Measurements from ENCODE around the gene STK24. TPM values are rescaled to one million over a fixed set of nuclear protein-coding genes. Genes with fewer than 3 reads are reported as not detected.

STK24 gene
- total and polyA plus RNA-seq, 2 of the 4 experiments (the other 2 are of a cell fraction), result 29.2 to 43.4 TPM

DNA sequence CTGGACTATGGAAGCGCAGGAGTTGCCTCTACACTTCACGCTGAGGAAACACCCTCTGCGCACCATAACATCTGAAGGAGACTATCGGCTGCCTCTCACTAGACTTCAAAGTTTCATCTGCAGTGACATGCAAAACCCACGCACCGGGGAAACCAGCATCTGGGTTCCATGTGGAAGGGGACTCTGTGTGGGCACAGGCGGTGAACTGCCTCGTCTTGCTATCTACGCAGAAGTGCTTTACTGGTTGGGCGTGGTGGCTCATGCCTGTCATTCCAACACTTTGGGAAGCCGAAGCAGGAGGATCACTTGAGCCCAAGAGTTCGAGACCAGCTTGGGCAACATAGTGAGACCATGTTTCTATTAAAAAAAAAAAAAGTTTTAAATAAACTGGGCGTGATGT is 116.4 kb downstream of the STK24 start:
- Histone ChIP-seq H3K56ac (ENCODE audit: extremely low read depth, insufficient read depth, low read length) (no peak overlapping the region), H4K5ac (ENCODE audit: low read depth, low read length) (no peak overlapping the region), H3K14ac (replicated peaks; ENCODE audit: low read depth, low read length) (no peak overlapping the region), H3K23ac (ENCODE audit: low read depth, low read length) (no peak overlapping the region), H3K9me3 (ENCODE audit: control insufficient read depth, insufficient read depth, low read length) (no peaks in the 10 kb centered on the region), H2BK120ac (ENCODE audit: low read depth, low read length) (no peak overlapping the region), H3K36me3 (ENCODE audit: control insufficient read depth, insufficient read depth, low read length) (peaks cover 59% of the 10 kb centered on the region), H3K9ac (ENCODE audit: low read depth, low read length) (no peak overlapping the region), H3K18ac (ENCODE audit: low read depth, low read length) (no peak overlapping the region), H3K4me3 (ENCODE audit: insufficient read depth, low read depth, low read length) (no peak overlapping the region), H4K20me1 (ENCODE audit: insufficient read depth, low read length) (peaks cover 21% of the 10 kb centered on the region), H3K27me3 (ENCODE audit: control insufficient read depth, insufficient read depth, low read length) (no peaks in the 10 kb centered on the region), H3K79me1 (ENCODE audit: low read depth in 1 of 2, low read length in 2 of 2) (peaks cover 34 to 77% of the 10 kb centered on the region in 2 experiments), H3K4me1 (ENCODE audit: control insufficient read depth, insufficient read depth, low read length) (no peaks in the 10 kb centered on the region; the same call in 1 of the 2 replicates), H4K91ac (ENCODE audit: insufficient read depth, low read depth, low read length) (no peak overlapping the region), H4K8ac (ENCODE audit: low read depth in 2 of 2, low read length in 2 of 2) (no peak overlapping the region), H2BK15ac (ENCODE audit: low read depth, low read length) (no peak overlapping the region), H2AFZ (replicated peaks; ENCODE audit: low read length, poor library complexity) (no peak overlapping the region), H2AK5ac (ENCODE audit: low read depth, low read length) (no peak overlapping the region), H2AK9ac (replicated peaks; ENCODE audit: low read depth, low read length, poor library complexity) (no peak overlapping the region), H3K4me2 (ENCODE audit: low read depth, low read length) (no peak overlapping the region), H3K9me1 (ENCODE audit: insufficient read depth, low read length) (peaks cover 22% of the 10 kb centered on the region), H2BK20ac (ENCODE audit: low read depth, low read length) (no peak overlapping the region), H3K27ac (ENCODE audit: insufficient read depth, low read length) (no peak overlapping the region), H3K4ac (ENCODE audit: low read depth, low read length) (no peak overlapping the region), H2BK5ac (ENCODE audit: low read depth, low read length, poor library complexity, severe bottlenecking) (no peak overlapping the region)
- no peak for DNase-seq
- ChIA-PET CTCF (interaction anchor here (1.4 kb wide), 1 partner anchor 193 kb away, joined by 3 read pairs; no protein-coding TSS in a partner anchor), POLR2A (ENCODE audit: unreplicated experiment) (no interaction called here)
- dilution Hi-C loops (cut with HindIII; ENCODE audit: low sequenced_read_pairs, unreplicated experiment), result loop anchor here (25.0 kb wide), 1 partner anchor 202 kb away; no protein-coding TSS in a partner anchor
- in situ Hi-C loops (cut with MboI; ENCODE audit: low sequenced_read_pairs), result no loop called here
- no peak for ATAC-seq (ENCODE audit: low read depth)
- no TSS peak for BruUV-seq (replicated peaks)
- intact Hi-C loops (cut with micrococcal nuclease), result no loop called here
- TF ChIP-seq, protein P1, sequence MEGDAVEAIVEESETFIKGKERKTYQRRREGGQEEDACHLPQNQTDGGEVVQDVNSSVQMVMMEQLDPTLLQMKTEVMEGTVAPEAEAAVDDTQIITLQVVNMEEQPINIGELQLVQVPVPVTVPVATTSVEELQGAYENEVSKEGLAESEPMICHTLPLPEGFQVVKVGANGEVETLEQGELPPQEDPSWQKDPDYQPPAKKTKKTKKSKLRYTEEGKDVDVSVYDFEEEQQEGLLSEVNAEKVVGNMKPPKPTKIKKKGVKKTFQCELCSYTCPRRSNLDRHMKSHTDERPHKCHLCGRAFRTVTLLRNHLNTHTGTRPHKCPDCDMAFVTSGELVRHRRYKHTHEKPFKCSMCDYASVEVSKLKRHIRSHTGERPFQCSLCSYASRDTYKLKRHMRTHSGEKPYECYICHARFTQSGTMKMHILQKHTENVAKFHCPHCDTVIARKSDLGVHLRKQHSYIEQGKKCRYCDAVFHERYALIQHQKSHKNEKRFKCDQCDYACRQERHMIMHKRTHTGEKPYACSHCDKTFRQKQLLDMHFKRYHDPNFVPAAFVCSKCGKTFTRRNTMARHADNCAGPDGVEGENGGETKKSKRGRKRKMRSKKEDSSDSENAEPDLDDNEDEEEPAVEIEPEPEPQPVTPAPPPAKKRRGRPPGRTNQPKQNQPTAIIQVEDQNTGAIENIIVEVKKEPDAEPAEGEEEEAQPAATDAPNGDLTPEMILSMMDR (conservative IDR thresholded peaks at IDR 0.05; ENCODE audit: low read depth, low read length), result no peak
- TF ChIP-seq RCOR1 (IDR thresholded peaks at IDR 0.05; ENCODE audit: insufficient replicate concordance, low read length), result no peak
- TF ChIP-seq, protein P2, sequence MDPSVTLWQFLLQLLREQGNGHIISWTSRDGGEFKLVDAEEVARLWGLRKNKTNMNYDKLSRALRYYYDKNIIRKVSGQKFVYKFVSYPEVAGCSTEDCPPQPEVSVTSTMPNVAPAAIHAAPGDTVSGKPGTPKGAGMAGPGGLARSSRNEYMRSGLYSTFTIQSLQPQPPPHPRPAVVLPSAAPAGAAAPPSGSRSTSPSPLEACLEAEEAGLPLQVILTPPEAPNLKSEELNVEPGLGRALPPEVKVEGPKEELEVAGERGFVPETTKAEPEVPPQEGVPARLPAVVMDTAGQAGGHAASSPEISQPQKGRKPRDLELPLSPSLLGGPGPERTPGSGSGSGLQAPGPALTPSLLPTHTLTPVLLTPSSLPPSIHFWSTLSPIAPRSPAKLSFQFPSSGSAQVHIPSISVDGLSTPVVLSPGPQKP (IDR thresholded peaks at IDR 0.05; ENCODE audit: borderline replicate concordance, low read depth, low read length), result no peak
- TF ChIP-seq, protein P3, sequence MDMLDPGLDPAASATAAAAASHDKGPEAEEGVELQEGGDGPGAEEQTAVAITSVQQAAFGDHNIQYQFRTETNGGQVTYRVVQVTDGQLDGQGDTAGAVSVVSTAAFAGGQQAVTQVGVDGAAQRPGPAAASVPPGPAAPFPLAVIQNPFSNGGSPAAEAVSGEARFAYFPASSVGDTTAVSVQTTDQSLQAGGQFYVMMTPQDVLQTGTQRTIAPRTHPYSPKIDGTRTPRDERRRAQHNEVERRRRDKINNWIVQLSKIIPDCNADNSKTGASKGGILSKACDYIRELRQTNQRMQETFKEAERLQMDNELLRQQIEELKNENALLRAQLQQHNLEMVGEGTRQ (IDR thresholded peaks at IDR 0.05; ENCODE audit: low read depth, low read length), result no peak
- TF ChIP-seq FOS (IDR thresholded peaks at IDR 0.05; ENCODE audit: low read depth, low read length), result no peak
- no peak for TF ChIP-seq POLR2A (IDR thresholded peaks at IDR 0.05; ENCODE audit: low read depth, low read length)
- TF ChIP-seq SMC3 (IDR thresholded peaks at IDR 0.05; ENCODE audit: low read depth, low read length), result no peak
- no peak for TF ChIP-seq NFE2L2 (IDR thresholded peaks at IDR 0.05; ENCODE audit: low read depth, low read length)
- no peak for TF ChIP-seq MAFK (IDR thresholded peaks at IDR 0.05; ENCODE audit: low read depth, low read length)
- no peak for TF ChIP-seq RAD21 (IDR thresholded peaks at IDR 0.05; ENCODE audit: low read length)
- no peak for TF ChIP-seq CHD1 (IDR thresholded peaks at IDR 0.05; ENCODE audit: low read depth, low read length)
- TF ChIP-seq MXI1 (IDR thresholded peaks at IDR 0.05; ENCODE audit: borderline replicate concordance, low read depth, low read length), result no peak
- no peak for TF ChIP-seq CEBPB (IDR thresholded peaks at IDR 0.05; ENCODE audit: low read depth, low read length)
- TF ChIP-seq RFX5 (IDR thresholded peaks at IDR 0.05; ENCODE audit: low read depth, low read length), result no peak
- no peak for TF ChIP-seq BHLHE40 (IDR thresholded peaks at IDR 0.05; ENCODE audit: low read depth, low read length)
- no peak for TF ChIP-seq MAZ (IDR thresholded peaks at IDR 0.05; ENCODE audit: borderline replicate concordance, low read depth, low read length)
- WGBS, 2 experiments (ENCODE audit: extremely low coverage in 2 of 2, insufficient read length in 1 of 2), result 93% methylated on average over 11 of the region's 13 CpGs; no CpG with 5 or more reads in 1 of the 2 experiments
